ENCODE results near the gene CELF1. TPM values are rescaled to one million over a fixed set of nuclear protein-coding genes. Genes with fewer than 3 reads are reported as not detected.

Gene CELF1
- total and polyA plus RNA-seq, 11 donors, result 27.3 to 111 (median 85.5) TPM

DNA sequence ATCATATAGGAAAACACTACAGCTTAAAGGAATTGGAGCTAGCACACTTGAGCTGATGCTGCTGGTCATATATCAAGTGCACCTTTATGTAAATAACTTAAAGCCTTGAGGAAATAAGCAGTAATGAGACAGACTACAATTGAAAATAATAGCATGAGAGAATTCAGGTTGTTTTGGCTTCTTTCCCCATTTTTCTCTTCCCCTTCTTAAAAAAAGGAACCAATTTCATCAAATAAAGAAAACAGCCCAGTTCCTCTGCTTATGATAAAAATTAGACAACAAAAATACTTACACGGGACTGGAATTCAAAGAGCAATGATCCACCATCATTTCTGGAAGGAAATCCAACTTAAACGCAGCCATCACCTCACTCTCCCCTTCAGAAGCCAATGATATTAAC is 53.8 kb downstream of the CELF1 start:
- intact Hi-C loops (cut with DNase I), result loop anchor here in 4 of 10 donors (5.0 to 10.0 kb wide), 4 partner anchors 43 to 56 kb away; partner anchors contain the start of gene CELF1 (in 2 of the 4)
- WGBS, 4 donors, result 57 to 63% (median 60%) methylated on average over 2 of the region's 2 CpGs
- peak overlapping the region in 2 of 12 donors; percentile 1 to 25 for H3K4me3 ChIP-seq

DNA sequence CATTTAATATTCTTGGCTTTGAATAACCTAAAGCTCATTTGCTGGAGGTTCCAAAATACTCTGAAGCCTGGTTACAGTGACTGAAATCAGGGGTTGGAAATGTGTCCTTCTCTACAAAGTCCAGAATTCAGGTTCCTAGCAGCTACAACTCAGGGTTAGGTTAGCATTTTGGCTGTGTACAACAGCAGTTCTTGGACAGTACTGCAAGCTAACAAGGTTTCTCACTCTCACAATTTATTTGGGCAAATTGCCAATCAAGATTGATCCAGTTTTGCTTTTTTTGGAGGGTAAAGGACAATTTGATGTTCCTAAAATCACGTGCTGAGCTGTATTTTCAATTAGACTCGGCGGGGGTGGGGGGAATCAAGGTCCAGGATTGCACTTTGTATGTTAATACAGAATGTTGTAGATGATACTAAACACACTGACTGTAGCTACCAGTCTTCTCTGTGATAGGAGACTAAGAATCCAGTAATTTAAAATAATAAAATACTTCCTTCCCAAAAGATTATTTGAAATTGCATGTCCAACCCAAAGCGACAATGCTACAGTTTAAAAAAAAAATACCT is 54.3 kb downstream of the CELF1 start:
- TF ChIP-seq CTCF (IDR thresholded peaks at IDR 0.05), result no peak
- no peak for TF ChIP-seq POLR2A (IDR thresholded peaks at IDR 0.05)
- DNase-seq, result no peak
- Histone ChIP-seq H3K27ac (peak overlapping the region in 1 of 12 donors; percentile 84), H3K27me3 (no peaks in the 10 kb centered on the region), H3K36me3 (peaks cover 0 to 37% (median 8%) of the 10 kb centered on the region in 9 donors), H3K4me1 (peaks cover 4 to 84% (median 57%) of the 10 kb centered on the region in 12 donors), H3K4me3 (peak overlapping the region in 2 of 12 donors; percentile 1 to 25), H3K9me3 (no peaks in the 10 kb centered on the region)
- ATAC-seq, result no peak
- intact Hi-C loops (cut with DNase I), result loop anchor here in 4 of 10 donors (5.0 to 10.0 kb wide), 4 partner anchors 44 to 56 kb away; partner anchors contain the start of gene CELF1 (in 2 of the 4)
- WGBS, 4 donors, result 68 to 78% (median 75%) methylated on average over 4 of the region's 4 CpGs

More for the DNA sequence above, 53.8 kb downstream of the CELF1 start:
- H3K36me3 ChIP-seq, result peaks cover 0 to 32% (median 6%) of the 10 kb centered on the region in 9 donors
- no peak for ATAC-seq
- H3K9me3 ChIP-seq, result no peaks in the 10 kb centered on the region
- DNase-seq, result no peak
- H3K27me3 ChIP-seq, result no peaks in the 10 kb centered on the region
- TF ChIP-seq CTCF (IDR thresholded peaks at IDR 0.05) (no peak), POLR2A (IDR thresholded peaks at IDR 0.05) (no peak)
- H3K4me1 ChIP-seq, result peaks cover 4 to 81% (median 57%) of the 10 kb centered on the region in 12 donors
- H3K27ac ChIP-seq, result peak overlapping the region in 1 of 12 donors; percentile 84

DNA sequence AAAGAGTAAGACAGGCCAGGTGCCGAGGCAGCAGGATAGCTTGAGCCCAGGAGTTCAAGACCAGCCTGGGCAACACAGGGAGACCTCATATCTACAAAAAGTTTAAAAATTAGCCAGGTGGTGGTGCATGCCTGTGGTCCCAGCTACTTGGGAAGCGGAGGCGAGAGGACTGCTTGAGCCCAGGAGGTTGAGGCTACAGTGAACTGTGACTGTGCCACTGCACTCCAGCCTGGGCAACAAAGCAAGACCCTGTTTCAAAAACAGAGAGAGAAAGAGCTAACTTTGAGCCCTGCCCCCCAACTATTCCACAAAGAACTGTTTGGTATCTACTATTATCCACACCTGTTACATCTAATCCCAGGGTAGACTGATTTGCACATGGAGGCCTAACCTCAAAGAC is 54.8 kb downstream of the CELF1 start:
- no peak for TF ChIP-seq CTCF (IDR thresholded peaks at IDR 0.05)
- TF ChIP-seq POLR2A (IDR thresholded peaks at IDR 0.05), result no peak
- intact Hi-C loops (cut with DNase I), result loop anchor here in 4 of 10 donors (5.0 to 10.0 kb wide), 4 partner anchors 44 to 57 kb away; partner anchors contain the start of gene CELF1 (in 2 of the 4)
- peaks cover 0 to 39% (median 8%) of the 10 kb centered on the region in 9 donors for H3K36me3 ChIP-seq
- no peak overlapping the region for H3K4me3 ChIP-seq
- H3K27me3 ChIP-seq, result no peaks in the 10 kb centered on the region
- H3K4me1 ChIP-seq, result peaks cover 4 to 85% (median 57%) of the 10 kb centered on the region in 12 donors
- H3K9me3 ChIP-seq, result no peaks in the 10 kb centered on the region
- WGBS, 4 donors, result 97 to 99% (median 98%) methylated on average over 3 of the region's 3 CpGs
- ATAC-seq, result no peak
- DNase-seq, result no peak
- H3K27ac ChIP-seq, result peak overlapping the region in 1 of 12 donors; percentile 84

DNA sequence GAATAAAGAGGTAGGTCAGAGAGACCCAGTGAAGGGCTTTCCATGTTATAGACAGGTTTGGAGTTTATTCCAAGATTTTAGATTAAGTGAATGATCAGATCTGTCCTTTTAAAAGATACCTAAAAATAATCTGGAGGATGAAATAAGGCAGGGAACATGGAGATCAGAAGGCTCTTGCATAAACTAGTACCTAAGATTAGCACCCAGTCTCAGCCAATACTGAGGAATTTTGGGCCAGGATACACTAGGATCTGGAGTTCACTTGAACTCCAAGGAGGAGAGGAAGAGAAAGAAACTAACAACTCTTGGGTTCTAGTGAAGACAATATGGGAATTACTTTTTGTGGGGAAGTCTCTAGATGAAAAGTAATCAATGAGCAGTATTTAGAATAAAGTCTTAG is 56.1 kb downstream of the CELF1 start:
- H3K27ac ChIP-seq, result no peak overlapping the region
- H3K36me3 ChIP-seq, result peaks cover 0 to 45% (median 8%) of the 10 kb centered on the region in 9 donors
- peaks cover 4 to 80% (median 58%) of the 10 kb centered on the region in 12 donors for H3K4me1 ChIP-seq
- ATAC-seq (no peak), DNase-seq (no peak)
- TF ChIP-seq POLR2A (IDR thresholded peaks at IDR 0.05), result no peak
- TF ChIP-seq CTCF (IDR thresholded peaks at IDR 0.05), result no peak
- H3K27me3 ChIP-seq, result no peaks in the 10 kb centered on the region
- intact Hi-C loops (cut with DNase I), result loop anchor here in 4 of 10 donors (5.0 to 10.0 kb wide), 4 partner anchors 45 to 58 kb away; partner anchors contain the start of gene CELF1 (in 2 of the 4)
- no peak overlapping the region for H3K4me3 ChIP-seq
- no peaks in the 10 kb centered on the region for H3K9me3 ChIP-seq
